DMS114 treated with DMSO at 0.1 percent for 48 hours (cell line): Measurements from ENCODE around the gene SLC23A2.
"Not testable (repeated sequence)": the region's sequence is repeated elsewhere in the genome, so short reads cannot be mapped to it uniquely, and the experiment has no call there.

ENCODE experiments used
- DNase-seq: peaks from one replicate; lab custom pipeline; 2025; ENCODE audit not compliant: unreplicated experiment; lab: John Stamatoyannopoulos, UW

Gene SLC23A2

DNA sequence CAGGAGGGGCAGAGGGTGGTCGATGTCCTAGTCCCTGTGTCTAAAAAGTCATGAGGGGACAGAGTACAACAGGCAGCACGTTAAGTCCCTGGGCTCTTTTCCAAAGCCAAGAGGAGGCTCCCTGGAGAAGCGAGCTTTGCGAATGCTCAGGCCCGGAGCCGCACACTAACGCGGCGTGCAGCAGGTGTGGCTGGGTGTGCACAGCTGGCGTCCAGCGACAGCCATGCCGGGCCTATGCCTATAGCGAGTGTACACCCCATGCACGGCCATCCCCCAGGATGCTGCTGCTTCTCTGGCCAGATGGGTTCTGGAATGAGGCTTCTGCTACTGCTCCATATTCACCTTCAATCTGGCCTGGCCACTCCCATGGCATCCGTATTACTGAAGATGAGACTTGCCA lies 148.3 kb downstream of the SLC23A2 start:
- no peak for DNase-seq

DNA sequence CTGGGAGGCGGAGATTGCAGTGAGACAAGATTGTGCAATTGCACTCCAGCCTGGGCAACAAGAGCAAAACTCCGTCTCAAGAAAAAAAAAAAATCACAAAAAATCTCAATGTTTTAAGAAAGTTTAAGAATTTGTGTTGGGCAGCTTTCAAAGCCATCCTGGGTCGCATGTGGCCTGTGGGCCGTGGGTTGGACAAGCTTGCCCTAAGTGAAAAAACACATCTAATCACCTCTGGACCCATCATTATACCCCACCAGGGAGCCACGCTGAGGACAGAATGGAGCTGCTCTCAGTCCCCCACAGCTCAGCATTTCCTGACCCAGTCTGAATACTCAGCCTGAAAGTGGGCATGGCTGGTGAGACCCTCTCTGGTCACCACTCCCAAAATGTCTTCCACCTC lies 150.3 kb downstream of the SLC23A2 start:
- no peak for DNase-seq

DNA sequence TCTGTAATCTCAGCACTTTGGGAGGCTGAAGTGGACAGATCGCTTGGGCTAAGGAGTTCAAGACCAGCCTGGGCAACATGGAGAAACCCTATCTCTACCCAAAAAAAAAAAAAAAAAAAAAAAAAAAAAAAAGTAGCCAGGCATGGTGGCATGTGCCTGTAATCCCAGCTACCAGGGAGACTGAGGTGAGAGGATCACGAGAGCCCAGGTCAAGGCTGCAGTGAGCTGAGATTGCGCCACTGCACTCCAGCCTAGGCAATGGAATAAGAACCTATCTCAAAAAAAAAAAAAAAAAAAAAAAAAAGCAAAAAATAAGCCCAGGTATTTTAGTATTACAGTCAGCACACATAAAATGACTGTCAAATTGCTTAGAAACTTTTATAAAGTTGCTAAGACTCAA lies 152.5 kb downstream of the SLC23A2 start:
- DNase-seq = not testable (repeated sequence)

DNA sequence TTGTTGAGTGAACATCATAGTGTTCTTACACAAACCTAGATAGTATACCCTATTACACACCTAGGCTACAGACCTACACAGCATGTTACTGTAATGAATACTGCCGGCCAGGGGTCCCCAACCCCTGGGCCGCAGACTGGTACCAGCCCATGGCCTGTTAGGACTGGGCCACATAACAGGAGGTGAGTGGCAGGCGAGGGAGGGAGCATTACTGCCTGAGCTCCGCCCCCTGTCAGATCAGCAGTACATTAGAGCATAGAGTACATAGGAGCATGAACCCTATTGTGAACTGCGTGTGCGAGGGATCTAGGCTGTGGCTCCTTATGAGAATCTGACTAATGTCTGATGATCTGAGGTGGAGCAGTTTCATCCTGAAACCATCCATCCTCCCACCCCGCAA lies 153.3 kb downstream of the SLC23A2 start:
- DNase-seq = no peak

DNA sequence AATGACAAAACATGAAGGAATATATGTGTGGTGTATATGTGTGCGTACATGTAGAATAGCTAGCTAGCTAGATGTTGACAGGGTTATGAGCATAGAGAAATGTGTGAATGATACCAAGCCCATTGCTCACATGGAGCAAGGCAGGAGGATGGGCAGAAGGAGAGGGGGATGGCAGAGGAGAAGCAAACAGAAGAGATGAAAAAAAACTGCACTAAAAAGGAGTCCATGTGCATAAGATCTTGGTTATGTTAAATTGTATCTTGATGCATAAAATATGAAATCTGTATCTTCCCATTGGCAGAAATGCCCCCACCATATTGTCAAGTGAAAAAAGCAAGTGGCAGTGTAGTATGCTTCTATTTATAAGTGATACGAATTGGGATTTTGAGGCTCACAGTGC lies 154.5 kb downstream of the SLC23A2 start:
- DNase-seq = no peak

DNA sequence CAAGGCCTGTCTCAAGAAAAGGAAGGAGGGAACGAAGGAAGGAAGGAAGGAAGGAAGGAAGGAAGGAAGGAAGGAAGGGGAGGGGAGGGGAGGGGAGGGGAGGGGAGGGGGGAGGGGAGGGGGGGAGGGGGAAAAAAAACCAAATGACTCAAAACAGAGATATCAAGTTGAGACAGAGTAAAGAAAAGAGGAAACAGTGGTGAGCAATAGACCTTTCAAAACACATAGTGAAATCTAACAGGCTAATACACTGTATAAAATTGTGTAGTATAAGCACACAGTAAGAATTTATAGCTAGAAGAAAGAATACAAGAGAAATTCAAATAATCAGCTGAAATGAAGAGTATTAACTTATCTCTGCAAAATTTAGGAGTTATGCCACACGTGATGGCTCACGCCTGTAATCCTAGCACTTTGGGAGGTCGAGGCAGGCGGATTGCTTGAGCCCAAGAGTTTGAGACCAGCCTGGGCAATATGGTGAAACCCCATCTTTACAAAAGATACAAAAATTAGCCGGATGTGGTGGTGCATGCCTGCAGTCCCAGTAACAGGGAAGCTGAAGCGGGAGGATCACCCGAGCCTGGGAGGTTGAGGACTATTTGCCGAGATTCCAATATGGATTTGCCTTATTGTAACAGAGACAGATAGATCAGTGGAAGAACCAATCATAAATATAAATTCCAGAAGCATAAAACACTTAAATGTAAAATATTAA lies 156.4 kb downstream of the SLC23A2 start:
- DNase-seq = no peak

DNA sequence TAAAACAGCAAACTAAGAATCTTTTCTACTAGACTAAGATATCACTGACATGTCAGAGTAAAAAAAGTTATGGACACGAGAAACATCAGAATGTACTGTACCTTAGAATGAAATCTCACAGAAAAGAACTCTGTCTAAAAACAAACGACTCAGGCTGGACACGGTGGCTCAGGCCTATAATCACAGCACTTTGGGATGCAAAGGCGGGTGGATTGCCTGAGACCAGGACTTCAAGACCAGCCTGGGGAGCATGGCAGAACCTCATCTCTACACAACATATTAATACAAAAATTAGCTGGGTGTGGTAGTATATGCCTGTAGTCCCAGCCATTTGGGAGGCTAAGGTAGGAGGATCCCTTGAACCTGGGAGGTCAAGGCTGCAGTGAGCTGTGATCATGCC lies 157.0 kb downstream of the SLC23A2 start:
- DNase-seq = no peak

DNA sequence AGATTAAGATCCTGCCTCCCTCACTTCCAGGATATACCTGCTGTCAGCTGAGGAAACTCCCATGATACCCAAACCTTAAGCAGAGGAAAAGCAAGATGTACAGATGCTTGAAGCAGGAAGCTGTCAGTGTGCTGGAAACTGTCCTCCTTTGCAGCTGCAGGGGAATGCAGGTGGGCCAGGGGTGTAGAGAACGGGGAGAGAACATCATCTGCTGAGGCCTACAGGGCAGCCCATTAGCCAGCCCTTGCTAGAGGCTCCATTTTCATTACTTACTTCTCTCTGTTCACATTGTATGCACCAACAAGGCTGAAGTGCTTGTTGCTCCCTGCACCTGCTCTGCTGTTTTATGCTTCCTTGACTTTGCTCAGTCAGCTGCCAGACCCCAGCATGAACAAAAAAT lies 160.5 kb downstream of the SLC23A2 start:
- no peak for DNase-seq

DNA sequence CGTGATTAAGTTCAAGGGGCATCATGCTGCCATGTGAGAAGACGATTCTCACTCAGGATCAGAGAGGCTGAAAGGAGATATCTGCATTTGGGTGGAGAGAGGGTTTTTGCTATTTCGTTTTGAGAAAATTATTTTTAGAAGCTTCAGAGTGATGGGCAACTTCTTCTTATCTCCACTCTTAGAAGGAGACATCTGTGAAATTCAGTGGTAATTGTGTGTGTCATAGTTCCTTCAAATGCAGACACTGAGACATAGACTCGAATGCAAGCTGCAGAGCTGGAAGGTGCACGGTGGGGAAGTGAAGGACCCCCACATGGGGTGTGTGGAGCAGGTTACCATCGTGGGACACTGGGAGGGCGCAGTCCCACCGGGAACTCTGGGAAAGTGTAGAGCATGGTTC lies 162.8 kb downstream of the SLC23A2 start:
- DNase-seq = no peak

DNA sequence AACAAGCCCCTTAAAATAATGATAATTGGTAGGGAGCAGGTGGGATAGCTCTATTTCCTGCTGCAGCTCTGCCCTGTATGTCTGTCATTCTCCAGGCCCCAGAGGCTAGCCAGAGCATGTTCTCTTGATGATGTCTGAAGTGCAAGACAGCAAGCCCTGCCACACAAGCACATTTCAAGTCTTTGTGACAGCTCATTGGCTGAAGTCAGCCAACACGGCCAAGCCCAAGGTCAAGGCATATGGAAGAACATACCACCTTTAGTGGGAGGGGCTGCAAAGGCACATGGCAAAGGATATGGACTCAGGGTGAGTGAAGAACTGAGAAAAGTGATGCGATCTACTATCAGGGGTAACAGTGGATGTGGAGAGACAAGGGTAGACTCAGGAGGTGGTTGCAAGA lies 163.6 kb downstream of the SLC23A2 start:
- no peak for DNase-seq

DNA sequence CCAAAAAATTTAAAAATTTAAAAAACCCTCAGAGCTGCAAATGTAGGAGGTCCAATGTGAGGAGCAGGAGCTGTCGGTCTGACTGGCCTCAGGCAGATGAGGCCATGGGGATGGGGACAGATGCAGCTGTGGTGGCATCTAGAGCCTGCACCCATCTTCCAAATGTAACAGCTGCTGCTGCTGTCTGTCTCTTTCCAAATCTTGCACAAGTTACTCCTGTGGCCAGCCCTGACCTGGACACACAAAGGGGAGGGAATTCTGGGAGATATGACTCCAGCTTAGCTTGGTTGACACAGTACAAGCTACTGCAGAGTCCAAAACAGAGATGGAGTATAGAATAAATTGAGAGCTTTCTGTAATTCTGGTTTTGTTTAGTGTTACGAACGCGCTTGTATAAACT lies 164.4 kb downstream of the SLC23A2 start:
- DNase-seq = no peak

DNA sequence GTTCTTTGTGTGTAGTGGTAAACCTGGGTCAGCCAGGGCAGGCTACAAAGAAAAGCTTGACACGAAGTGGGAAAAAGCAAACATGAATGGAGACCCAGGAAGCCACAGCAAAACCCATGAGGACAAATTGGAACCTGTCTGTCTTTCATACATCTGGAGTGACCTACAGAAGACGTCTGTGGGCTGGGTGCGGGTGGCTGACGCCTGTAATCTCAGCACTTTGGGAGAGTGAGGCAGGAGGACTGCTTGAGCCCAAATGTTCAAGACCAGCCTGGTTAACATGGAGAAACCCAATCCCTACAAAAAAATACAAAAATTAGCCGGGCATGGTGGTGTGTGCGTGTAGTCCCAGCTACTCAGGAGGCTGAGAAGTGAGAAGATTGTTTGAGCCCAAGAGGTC lies 164.8 kb downstream of the SLC23A2 start:
- no peak for DNase-seq

DNA sequence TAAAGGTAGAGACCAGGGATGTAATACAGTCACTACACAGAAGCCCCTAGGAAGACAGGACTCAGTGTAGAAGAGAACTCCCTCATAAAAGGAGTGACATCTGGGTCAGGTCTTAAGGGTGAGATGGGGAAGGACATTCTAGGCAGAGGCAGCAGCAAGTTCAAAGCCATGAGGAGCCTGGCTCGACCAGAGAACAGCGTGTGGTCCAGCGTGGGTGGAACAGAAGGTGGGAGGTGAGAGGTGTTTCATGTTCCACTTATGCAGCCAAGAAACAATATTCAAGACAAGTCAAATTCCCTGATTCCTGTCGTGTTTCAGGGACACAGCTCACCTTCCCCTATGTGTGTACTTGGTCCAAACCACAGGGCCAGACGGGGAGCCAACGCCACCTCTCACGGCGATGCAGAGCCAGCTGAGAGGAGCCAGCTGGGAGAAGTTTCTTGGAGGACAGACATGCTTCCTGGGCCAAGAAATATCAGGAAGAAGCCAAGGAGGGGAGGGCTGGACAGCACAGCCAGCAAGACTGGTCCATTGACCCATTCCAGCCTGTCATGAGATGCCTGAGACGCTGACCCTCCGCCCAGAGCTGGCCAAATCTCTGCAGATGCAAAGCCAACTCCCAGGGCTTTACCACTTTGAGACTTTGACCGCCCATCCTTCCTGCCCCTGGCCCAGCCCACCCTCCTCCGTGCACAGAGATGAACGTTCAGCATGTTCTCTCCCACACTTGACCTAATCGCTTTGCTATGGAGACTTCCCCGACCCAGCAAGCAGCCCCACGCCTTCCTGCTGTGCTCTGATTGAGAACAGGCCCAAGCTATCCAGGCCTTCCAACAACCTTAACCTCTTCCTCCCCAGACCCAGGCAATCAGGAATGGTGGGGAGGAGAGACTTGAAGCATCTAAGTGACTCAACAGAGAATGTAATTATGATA lies 165.8 kb downstream of the SLC23A2 start:
- DNase-seq = no peak

DNA sequence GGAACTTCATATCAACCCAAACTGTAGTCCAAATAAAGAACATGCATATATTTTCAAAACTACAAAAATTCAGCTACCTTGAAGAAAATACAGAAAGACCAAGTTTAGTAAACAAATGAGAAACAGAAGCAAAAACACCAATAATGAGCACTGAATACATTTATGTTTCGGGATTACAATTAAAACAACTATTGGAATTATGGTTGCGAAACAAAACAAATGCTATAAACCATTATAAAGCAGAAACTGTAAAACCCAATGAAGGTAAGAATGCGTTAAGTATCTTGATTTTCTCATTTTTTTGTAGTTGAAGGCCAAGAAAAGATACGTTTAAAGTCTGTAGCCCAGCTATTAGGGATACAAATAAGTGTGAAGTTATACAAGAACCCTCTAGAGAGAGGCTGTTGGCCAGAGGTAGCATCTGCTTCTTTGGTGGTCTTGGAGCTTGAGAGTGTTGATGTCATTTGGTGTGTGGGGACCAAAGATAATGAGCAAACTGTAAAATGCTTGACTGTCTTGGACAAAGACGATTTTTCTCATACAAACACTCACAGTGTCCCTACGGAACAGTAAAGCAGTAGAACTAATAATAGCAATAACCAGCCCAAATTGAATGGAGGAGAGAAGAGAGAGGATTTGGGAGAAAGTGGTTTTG lies 168.1 kb downstream of the SLC23A2 start:
- no peak for DNase-seq

DNA sequence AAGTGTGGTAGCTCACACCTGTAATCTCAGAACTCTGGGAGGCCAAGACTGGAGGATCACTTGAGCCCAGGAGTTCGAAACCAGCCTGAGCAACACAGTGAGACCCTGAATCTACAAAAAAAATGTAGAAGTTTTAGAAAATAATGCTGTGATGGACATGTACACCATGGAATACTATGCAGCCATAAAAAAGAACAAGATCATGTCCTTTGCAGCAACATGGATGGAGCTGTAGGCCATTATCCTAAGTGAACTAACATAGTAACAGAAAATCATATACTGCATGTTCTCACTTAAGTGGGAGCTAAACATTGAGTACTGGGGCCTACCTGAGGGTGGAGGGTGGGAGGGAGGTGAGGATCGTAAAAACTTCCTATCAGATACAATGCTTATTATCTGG lies 168.8 kb downstream of the SLC23A2 start:
- no peak for DNase-seq

DNA sequence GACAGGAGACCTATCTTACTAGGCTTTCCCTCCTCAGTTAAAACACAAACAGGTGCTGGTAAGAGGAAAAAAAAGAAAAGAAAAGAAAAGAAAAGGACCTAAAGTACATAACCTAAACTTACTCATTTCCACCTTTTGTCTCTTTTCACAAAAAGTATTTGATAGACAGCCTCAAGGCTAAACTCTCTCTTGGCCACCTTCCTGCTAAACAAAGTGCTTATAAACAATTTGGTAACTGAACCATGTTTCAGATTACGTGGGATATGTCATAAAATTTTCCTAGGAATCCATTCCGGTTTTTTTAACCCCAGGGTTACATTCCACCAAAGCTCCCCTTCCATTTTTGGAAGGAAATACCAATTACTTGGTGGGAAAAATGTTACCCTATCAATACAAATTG lies 170.6 kb downstream of the SLC23A2 start:
- DNase-seq = no peak

DNA sequence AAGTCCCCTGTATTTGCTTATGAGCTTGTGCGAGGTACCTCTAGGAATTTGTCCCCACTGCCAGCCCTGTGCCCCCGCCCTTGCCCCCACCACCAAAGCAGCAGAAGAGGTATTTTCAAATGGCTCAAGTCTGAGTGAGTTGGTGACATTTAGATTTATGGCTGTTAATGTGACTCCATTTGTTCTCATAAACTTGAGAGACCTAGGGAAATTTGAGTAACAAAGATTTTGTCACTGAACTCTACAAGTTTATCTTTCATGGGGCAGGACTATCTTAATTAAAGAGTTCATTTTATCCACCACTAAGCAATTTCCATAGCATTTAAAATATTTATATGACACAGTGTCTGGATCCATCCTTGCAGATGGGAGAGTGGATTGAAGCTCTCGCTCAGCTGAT lies 171.1 kb downstream of the SLC23A2 start:
- DNase-seq = no peak

DNA sequence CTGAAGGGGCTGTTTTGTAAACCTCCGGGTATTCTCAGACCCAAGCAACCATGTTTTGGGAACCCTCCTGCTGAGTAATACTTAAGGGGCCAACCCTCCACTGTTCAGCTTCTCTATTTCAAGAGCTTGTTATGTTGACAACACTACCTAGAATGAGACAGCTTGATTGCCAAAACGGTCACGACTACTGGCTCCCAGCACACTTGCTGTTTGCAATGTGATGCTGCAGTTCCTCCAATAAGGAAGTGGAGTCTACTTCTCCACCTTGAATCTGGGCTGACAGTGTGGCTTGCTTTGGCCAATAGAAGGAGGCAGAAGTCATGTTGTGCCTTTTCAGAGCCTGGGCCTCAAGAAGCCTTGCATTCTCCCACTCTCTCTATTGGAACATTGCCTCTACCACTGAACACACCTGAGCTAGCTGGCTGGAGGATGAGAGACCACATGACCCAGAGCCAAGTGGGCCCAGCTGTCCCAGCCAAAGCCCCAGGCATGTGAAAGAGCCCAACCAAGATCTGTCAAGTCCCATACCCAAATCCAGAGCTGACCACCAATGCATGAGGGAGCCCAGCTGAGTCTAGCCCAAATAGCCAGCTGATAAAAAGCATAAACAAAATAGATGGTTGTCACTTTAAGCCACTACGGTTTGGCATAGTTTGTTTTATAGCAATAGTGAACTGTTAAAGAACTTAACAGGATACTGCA lies 171.6 kb downstream of the SLC23A2 start:
- DNase-seq = no peak

DNA sequence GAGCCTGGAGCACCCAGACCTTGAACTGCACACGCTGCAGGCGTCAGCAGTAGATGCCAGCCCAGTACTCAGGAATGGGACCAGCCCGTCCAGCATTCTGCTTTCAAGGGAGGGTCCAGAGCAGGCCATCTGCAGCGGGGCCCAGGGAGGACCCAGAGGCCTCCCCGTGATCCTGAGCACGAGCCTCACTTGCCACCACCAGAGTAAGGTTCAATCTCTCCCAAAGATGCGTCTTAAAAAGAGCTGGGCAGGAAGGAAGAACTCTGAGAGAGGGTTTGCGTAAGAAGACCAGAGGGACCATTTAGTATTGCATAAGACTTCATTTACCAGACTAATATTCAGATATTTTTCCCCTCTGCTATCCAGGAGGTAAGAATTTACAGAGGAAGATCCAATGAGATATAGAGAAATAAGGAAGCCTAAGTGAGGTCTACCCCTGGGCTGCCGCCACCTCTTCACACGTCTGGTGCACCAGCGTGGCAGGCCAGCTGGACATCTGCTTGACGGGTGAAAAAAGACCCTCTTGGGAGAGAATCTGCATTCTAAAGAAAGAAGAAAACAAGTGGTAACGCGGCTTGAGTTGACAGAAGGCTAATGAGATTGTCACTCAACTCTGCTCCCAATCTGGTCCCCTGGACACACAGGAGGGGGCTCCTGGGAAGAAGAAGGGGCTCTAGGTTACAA lies 172.3 kb downstream of the SLC23A2 start:
- no peak for DNase-seq

DNA sequence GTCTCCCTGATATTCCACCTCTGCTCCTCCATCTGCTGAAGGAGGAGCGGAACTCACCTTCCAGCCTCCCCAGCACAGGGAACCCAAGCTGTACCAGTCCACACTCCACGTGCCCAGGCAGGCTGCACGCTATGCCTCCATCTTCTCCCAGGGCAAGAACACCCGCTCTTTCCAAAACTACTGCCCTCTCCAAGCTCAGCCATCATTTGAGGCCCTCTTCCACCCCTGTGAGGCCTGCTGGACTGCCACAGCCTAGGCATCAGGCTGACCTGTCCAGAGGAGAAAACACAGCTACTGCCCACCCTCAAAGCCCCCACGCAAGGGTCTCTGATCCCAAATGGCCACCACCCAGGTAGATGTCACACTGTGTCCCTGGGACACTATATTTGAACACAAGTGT lies 179.7 kb downstream of the SLC23A2 start:
- DNase-seq = no peak
